Peyer's patch (tissue), 4 donors: ENCODE data around the gene SLC6A5.

Experiments used
- CTCF ChIP-seq, 6 experiments: fragments of 450-650 bp in 4 of 6; fragments of 200-600 bp in 2 of 6; sonication (generic) in 1 of 6; IDR thresholded peaks; one replicate each; pipeline ENCODE4 v1.5.1; 2017 to 2019; ENCODE audit warnings: antibody characterized with exemption in 6 of 6, mild to moderate bottlenecking in 3 of 6, moderate library complexity in 1 of 6
- POLR2A ChIP-seq, 2 donors: fragments of 450-650 bp; IDR thresholded peaks; one replicate each; pipeline ENCODE4 v1.5.1; 2017; ENCODE audit warnings: antibody characterized with exemption in 2 of 2, mild to moderate bottlenecking in 2 of 2, moderate library complexity in 2 of 2

- TF ChIP-seq CTCF (IDR thresholded peaks at IDR 0.05) (no peak), POLR2A (IDR thresholded peaks at IDR 0.05) (no peak)
Measured at GRCh38 chr11:20608934-20609333, 9.5 kb downstream of the SLC6A5 start.
